H1 (cell line): Measurements from ENCODE around the gene SGMS1.

ENCODE experiments used
- ASH2L ChIP-seq: fragments of 200-600, 300-600 bp; sonication (generic); IDR thresholded peaks from one replicate; pipeline ENCODE4 v1.7.1; 2017; ENCODE audit warnings: low read length
- KDM1A ChIP-seq: fragments of 200-600, 300-600 bp; sonication (generic); IDR thresholded peaks from 2 replicates; pipeline ENCODE4 v1.7.1; 2016; ENCODE audit warnings: mild to moderate bottlenecking, low read length, borderline replicate concordance
- PHF8 ChIP-seq: fragments of 200-600 bp; sonication (generic); conservative IDR thresholded peaks from 2 replicates; pipeline ENCODE4 v1.7.1; 2012; ENCODE audit warnings: low read depth, mild to moderate bottlenecking, inconsistent platforms, low read length, moderate library complexity
- POLR2AphosphoS5 ChIP-seq: IDR thresholded peaks from 2 replicates; pipeline ENCODE4 v1.6.1; 2011; ENCODE audit warnings: low read depth, low read length
- TF ChIP-seq, protein P1 (sequence below), 3 experiments: IDR thresholded peaks; 1 replicate in 2 of 3; 2 replicates in 1 of 3; pipeline versions ENCODE4 v1.5.1 to v1.6.1; 2011; ENCODE audit warnings: low read length in 3 of 3, mild to moderate bottlenecking in 3 of 3, inconsistent platforms in 2 of 3, low read depth in 1 of 3, moderate library complexity in 1 of 3; ENCODE audit not compliant: insufficient read depth in 1 of 3; ENCODE audit errors: control extremely low read depth in 1 of 3

GRCh38 chr10:50576245-50576815 is 47.4 kb downstream of the SGMS1 start:
- no peak for TF ChIP-seq PHF8
- TF ChIP-seq, protein P1, sequence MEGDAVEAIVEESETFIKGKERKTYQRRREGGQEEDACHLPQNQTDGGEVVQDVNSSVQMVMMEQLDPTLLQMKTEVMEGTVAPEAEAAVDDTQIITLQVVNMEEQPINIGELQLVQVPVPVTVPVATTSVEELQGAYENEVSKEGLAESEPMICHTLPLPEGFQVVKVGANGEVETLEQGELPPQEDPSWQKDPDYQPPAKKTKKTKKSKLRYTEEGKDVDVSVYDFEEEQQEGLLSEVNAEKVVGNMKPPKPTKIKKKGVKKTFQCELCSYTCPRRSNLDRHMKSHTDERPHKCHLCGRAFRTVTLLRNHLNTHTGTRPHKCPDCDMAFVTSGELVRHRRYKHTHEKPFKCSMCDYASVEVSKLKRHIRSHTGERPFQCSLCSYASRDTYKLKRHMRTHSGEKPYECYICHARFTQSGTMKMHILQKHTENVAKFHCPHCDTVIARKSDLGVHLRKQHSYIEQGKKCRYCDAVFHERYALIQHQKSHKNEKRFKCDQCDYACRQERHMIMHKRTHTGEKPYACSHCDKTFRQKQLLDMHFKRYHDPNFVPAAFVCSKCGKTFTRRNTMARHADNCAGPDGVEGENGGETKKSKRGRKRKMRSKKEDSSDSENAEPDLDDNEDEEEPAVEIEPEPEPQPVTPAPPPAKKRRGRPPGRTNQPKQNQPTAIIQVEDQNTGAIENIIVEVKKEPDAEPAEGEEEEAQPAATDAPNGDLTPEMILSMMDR (IDR thresholded peaks at IDR 0.05; ENCODE audit: control extremely low read depth in 1 of 3, insufficient read depth in 1 of 3, low read depth in 1 of 3, low read length in 3 of 3): no peak
- no peak for TF ChIP-seq ASH2L
- TF ChIP-seq POLR2AphosphoS5: no peak
- TF ChIP-seq KDM1A: no peak
